GM13977 (cell line): ENCODE measurements around the gene KDELR3.

Experiments
- DNase-seq: peaks from one replicate; pipeline ENCODE4 v3.0.0; 2012; ENCODE audit warnings: low spot score
- CTCF ChIP-seq: IDR thresholded peaks from 2 replicates; pipeline ENCODE4 v1.5.1; 2012; ENCODE audit warnings: mild to moderate bottlenecking, control low read depth; ENCODE audit not compliant: insufficient read depth; ENCODE audit errors: extremely low read depth, missing control alignments
- in situ Hi-C: fragments of 300-500 bp; cut with MboI; formaldehyde crosslinking; loops from one replicate; pipeline ENCODE4 v1.12.0; 2022; ENCODE audit warnings: low sequenced_read_pairs, low pct_unique_long_range_greater_than_20kb, mixed read lengths, inconsistent platforms; ENCODE audit not compliant: unreplicated experiment

The KDELR3 gene

GRCh38 chr22:38461414-38462081 is 6.3 kb upstream of the KDELR3 start:
- in situ Hi-C loops = no loop called here
- peak; percentile 81 for DNase-seq
- no peak for TF ChIP-seq CTCF

- no peak for TF ChIP-seq CTCF
- in situ Hi-C loops = no loop called here
- no peak for DNase-seq
Observed at GRCh38 chr22:38462960-38463784, 4.7 kb upstream of the KDELR3 start.

GRCh38 chr22:38464992-38465672 is 2.8 kb upstream of the KDELR3 start:
- DNase-seq = no peak

GRCh38 chr22:38465673-38466490 is 2.0 kb upstream of the KDELR3 start:
- DNase-seq = no peak
- in situ Hi-C loops = no loop called here
- no peak for TF ChIP-seq CTCF

More at GRCh38 chr22:38464992-38465672, 2.8 kb upstream of the KDELR3 start:
- in situ Hi-C loops = no loop called here
- no peak for TF ChIP-seq CTCF

- no peak for TF ChIP-seq CTCF
- no peak for DNase-seq
- in situ Hi-C loops = no loop called here
Observed at GRCh38 chr22:38467438-38467903, 425 bp upstream of the KDELR3 start.
